ENCODE results near the gene DNAJA2. TPM values are rescaled to one million over a fixed set of nuclear protein-coding genes. Genes with fewer than 3 reads are reported as not detected.

DNAJA2 gene
- total RNA-seq, 4 donors from 2014 or later, result 40.4 to 65.4 (median 47.9) TPM

GRCh38 chr16:46996391-46996790, 22.9 kb upstream of the DNAJA2 start:
- no peak for DNase-seq (ENCODE audit: low spot score)
- no peak for TF ChIP-seq CTCF (IDR thresholded peaks at IDR 0.05)
- ATAC-seq (ENCODE audit: low FRiP score), result no peak

- DNase-seq (ENCODE audit: low spot score) (no peak), ATAC-seq (ENCODE audit: low FRiP score) (no peak)
- TF ChIP-seq CTCF (IDR thresholded peaks at IDR 0.05), result no peak
Observed at GRCh38 chr16:46991729-46992704, 18.5 kb upstream of the DNAJA2 start.

GRCh38 chr16:46986896-46987295, 13.4 kb upstream of the DNAJA2 start:
- no peak for DNase-seq (ENCODE audit: low spot score)
- no peak for ATAC-seq (ENCODE audit: low FRiP score)
- no peak for TF ChIP-seq CTCF (IDR thresholded peaks at IDR 0.05)

GRCh38 chr16:46986438-46986837, 13.0 kb upstream of the DNAJA2 start:
- TF ChIP-seq CTCF (IDR thresholded peaks at IDR 0.05), result no peak
- DNase-seq (ENCODE audit: low spot score) (no peak), ATAC-seq (ENCODE audit: low FRiP score) (no peak)

GRCh38 chr16:46982335-46982734, 8.9 kb upstream of the DNAJA2 start:
- ATAC-seq (ENCODE audit: low FRiP score), result no peak
- no peak for TF ChIP-seq CTCF (IDR thresholded peaks at IDR 0.05)
- no peak for DNase-seq (ENCODE audit: low spot score)

- DNase-seq (ENCODE audit: low spot score) (no peak), ATAC-seq (ENCODE audit: low FRiP score) (no peak)
- TF ChIP-seq CTCF (IDR thresholded peaks at IDR 0.05), result no peak
Observed at GRCh38 chr16:46980926-46981325, 7.5 kb upstream of the DNAJA2 start.

GRCh38 chr16:46976550-46976949, 3.1 kb upstream of the DNAJA2 start:
- no peak for TF ChIP-seq CTCF (IDR thresholded peaks at IDR 0.05)
- ATAC-seq (ENCODE audit: low FRiP score), result no peak
- no peak for DNase-seq (ENCODE audit: low spot score)
